HEK293 (cell line): ENCODE measurements around the gene CDH3.

ENCODE experiments used
- CTCF ChIA-PET: fragments of 350-600 bp; formaldehyde crosslinking; extraction: SDS; loops from one replicate; lab custom pipeline; 2021; ENCODE audit warnings: antibody characterized with exemption; lab: Yijun Ruan, JAX
- POLR2A ChIA-PET: fragments of 300-600 bp; formaldehyde crosslinking; extraction: SDS; loops from one replicate; lab custom pipeline; 2020; ENCODE audit warnings: antibody characterized with exemption, inconsistent platforms; lab: Yijun Ruan, JAX
- H3K27ac ChIP-seq: fragments of 200-500 bp; sonication (Bioruptor generic); 2 replicates; pipeline ENCODE4 v1.5.1; 2014; ENCODE audit warnings: low read depth, low read length, control low read depth, inconsistent platforms; ENCODE audit errors: extremely low read depth
- H3K36me3 ChIP-seq, 2 experiments: fragments of 200-500 bp in 1 of 2; sonication (Bioruptor generic) in 1 of 2; 1 replicate in 1 of 2; 2 replicates in 1 of 2; pipeline ENCODE4 v1.5.1; 2014 to 2017; ENCODE audit warnings: inconsistent platforms in 2 of 2, low read length in 2 of 2; ENCODE audit not compliant: control insufficient read depth in 2 of 2, insufficient read depth in 1 of 2
- H3K4me1 ChIP-seq: fragments of 200-500 bp; sonication (Bioruptor generic); 2 replicates; pipeline ENCODE4 v1.5.1; 2014; ENCODE audit warnings: mild to moderate bottlenecking, low read length, inconsistent platforms; ENCODE audit not compliant: control insufficient read depth, insufficient read depth
- H3K4me3 ChIP-seq: 2 replicates; pipeline ENCODE4 v1.5.1; 2011; ENCODE audit warnings: low read depth, mild to moderate bottlenecking, control low read depth, low read length, moderate library complexity
- H3K9me3 ChIP-seq: fragments of 200-500 bp; sonication (Bioruptor generic); 2 replicates; pipeline ENCODE4 v1.5.1; 2014; ENCODE audit warnings: low read depth, low read length, inconsistent platforms; ENCODE audit not compliant: control insufficient read depth, insufficient read depth
- SALL2 ChIP-seq: fragments of 450-650 bp; formaldehyde crosslinking; IDR thresholded peaks from 2 replicates; pipeline ENCODE4 v1.5.0; 2017; ENCODE audit warnings: missing biosample characterization, mild to moderate bottlenecking, missing genetic modification characterization, borderline replicate concordance
- TCF7L2 ChIP-seq: IDR thresholded peaks from 2 replicates; pipeline ENCODE4 v1.6.1; 2011; ENCODE audit warnings: low read depth, mild to moderate bottlenecking, inconsistent platforms, low read length, moderate library complexity, borderline replicate concordance
- ZBTB20 ChIP-seq: fragments of 450-650 bp; formaldehyde crosslinking; IDR thresholded peaks from 2 replicates; pipeline ENCODE4 v1.5.1; 2016; ENCODE audit warnings: missing biosample characterization, missing genetic modification characterization
- ZEB2 ChIP-seq: fragments of 450-650 bp; formaldehyde crosslinking; IDR thresholded peaks from 2 replicates; pipeline ENCODE4 v1.5.1; 2016; ENCODE audit warnings: missing biosample characterization, missing genetic modification characterization
- ZFP37 ChIP-seq: fragments of 450-650 bp; formaldehyde crosslinking; IDR thresholded peaks from 2 replicates; pipeline ENCODE4 v1.5.1; 2016; ENCODE audit warnings: missing biosample characterization, missing genetic modification characterization
- ZFP69B ChIP-seq: fragments of 450-650 bp; formaldehyde crosslinking; IDR thresholded peaks from 2 replicates; pipeline ENCODE4 v1.5.1; 2016; ENCODE audit warnings: missing biosample characterization, missing genetic modification characterization
- ZIC2 ChIP-seq: fragments of 450-650 bp; formaldehyde crosslinking; IDR thresholded peaks from 2 replicates; pipeline ENCODE4 v1.5.1; 2016; ENCODE audit warnings: missing biosample characterization, missing genetic modification characterization
- ZNF121 ChIP-seq: fragments of 450-650 bp; formaldehyde crosslinking; IDR thresholded peaks from 2 replicates; pipeline ENCODE4 v1.5.1; 2016; ENCODE audit warnings: missing biosample characterization, missing genetic modification characterization
- ZNF146 ChIP-seq: fragments of 450-650 bp; formaldehyde crosslinking; IDR thresholded peaks from 2 replicates; pipeline ENCODE4 v1.5.1; 2016; ENCODE audit warnings: missing biosample characterization, missing genetic modification characterization
- ZNF202 ChIP-seq: fragments of 450-650 bp; formaldehyde crosslinking; IDR thresholded peaks from 2 replicates; pipeline ENCODE4 v1.5.1; 2016; ENCODE audit warnings: missing biosample characterization, missing genetic modification characterization, borderline replicate concordance
- ZNF26 ChIP-seq: fragments of 450-650 bp; formaldehyde crosslinking; IDR thresholded peaks from 2 replicates; pipeline ENCODE4 v1.5.1; 2016; ENCODE audit warnings: missing biosample characterization, missing genetic modification characterization
- ZNF341 ChIP-seq: fragments of 450-650 bp; formaldehyde crosslinking; IDR thresholded peaks from 2 replicates; pipeline ENCODE4; 2016; ENCODE audit warnings: low read depth, missing biosample characterization, missing genetic modification characterization
- ZNF555 ChIP-seq: fragments of 450-650 bp; formaldehyde crosslinking; conservative IDR thresholded peaks from 2 replicates; pipeline ENCODE4 v1.5.1; 2017; ENCODE audit warnings: missing biosample characterization, mild to moderate bottlenecking, missing genetic modification characterization, inconsistent platforms
- ZNF610 ChIP-seq: fragments of 450-650 bp; formaldehyde crosslinking; IDR thresholded peaks from 2 replicates; pipeline ENCODE4 v1.5.1; 2016; ENCODE audit warnings: missing biosample characterization, missing genetic modification characterization, borderline replicate concordance
- ZNF670 ChIP-seq: fragments of 450-650 bp; formaldehyde crosslinking; IDR thresholded peaks from 2 replicates; pipeline ENCODE4 v1.5.1; 2016; ENCODE audit warnings: missing biosample characterization, missing genetic modification characterization, low read depth
- ZNF830 ChIP-seq: fragments of 450-650 bp; IDR thresholded peaks from 2 replicates; pipeline ENCODE4 v1.5.0; 2018; ENCODE audit warnings: missing biosample characterization, missing genetic modification characterization, low read depth, mild to moderate bottlenecking, moderate library complexity
- ZXDB ChIP-seq: fragments of 450-650 bp; formaldehyde crosslinking; IDR thresholded peaks from 2 replicates; pipeline ENCODE4 v1.5.1; 2016; ENCODE audit warnings: missing biosample characterization, missing genetic modification characterization
- TF ChIP-seq, protein P1 (sequence below): fragments of 450-650 bp; formaldehyde crosslinking; IDR thresholded peaks from 2 replicates; pipeline ENCODE4 v1.5.1; 2017; ENCODE audit warnings: missing biosample characterization, missing genetic modification characterization
- TF ChIP-seq, protein P2 (sequence below): fragments of 450-650 bp; formaldehyde crosslinking; IDR thresholded peaks from 2 replicates; pipeline ENCODE4 v1.5.1; 2017; ENCODE audit warnings: missing biosample characterization, missing genetic modification characterization
- TF ChIP-seq, protein P3 (sequence below): fragments of 450-650 bp; formaldehyde crosslinking; IDR thresholded peaks from 2 replicates; pipeline ENCODE4 v1.5.1; 2016; ENCODE audit warnings: missing biosample characterization, missing genetic modification characterization
- TF ChIP-seq, protein P4 (sequence below): fragments of 450-650 bp; formaldehyde crosslinking; IDR thresholded peaks from 2 replicates; pipeline ENCODE4 v1.5.1; 2016; ENCODE audit warnings: missing biosample characterization, missing genetic modification characterization
- TF ChIP-seq, protein P5 (sequence below): fragments of 450-650 bp; formaldehyde crosslinking; IDR thresholded peaks from 2 replicates; pipeline ENCODE4 v1.5.1; 2017; ENCODE audit warnings: missing biosample characterization, missing genetic modification characterization

CDH3 gene

GRCh38 chr16:68646953-68647659, 2.0 kb downstream of the CDH3 start (continued):
- TF ChIP-seq, protein P1, sequence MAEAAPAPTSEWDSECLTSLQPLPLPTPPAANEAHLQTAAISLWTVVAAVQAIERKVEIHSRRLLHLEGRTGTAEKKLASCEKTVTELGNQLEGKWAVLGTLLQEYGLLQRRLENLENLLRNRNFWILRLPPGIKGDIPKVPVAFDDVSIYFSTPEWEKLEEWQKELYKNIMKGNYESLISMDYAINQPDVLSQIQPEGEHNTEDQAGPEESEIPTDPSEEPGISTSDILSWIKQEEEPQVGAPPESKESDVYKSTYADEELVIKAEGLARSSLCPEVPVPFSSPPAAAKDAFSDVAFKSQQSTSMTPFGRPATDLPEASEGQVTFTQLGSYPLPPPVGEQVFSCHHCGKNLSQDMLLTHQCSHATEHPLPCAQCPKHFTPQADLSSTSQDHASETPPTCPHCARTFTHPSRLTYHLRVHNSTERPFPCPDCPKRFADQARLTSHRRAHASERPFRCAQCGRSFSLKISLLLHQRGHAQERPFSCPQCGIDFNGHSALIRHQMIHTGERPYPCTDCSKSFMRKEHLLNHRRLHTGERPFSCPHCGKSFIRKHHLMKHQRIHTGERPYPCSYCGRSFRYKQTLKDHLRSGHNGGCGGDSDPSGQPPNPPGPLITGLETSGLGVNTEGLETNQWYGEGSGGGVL: 0 out of 2 replicates have a peak, but pooled peaks have one; percentile 8
- TF ChIP-seq ZFP37 (tag by site-specific recombination) (no peak), ZFP69B (tag by site-specific recombination) (no peak), ZNF830 (no peak), ZBTB20 (tag by site-specific recombination) (0 out of 2 replicates have a peak, but pooled peaks have one; percentile 8), ZNF121 (tag by site-specific recombination) (no peak), ZXDB (tag by site-specific recombination) (peak; percentile 37; the same call in 1 of the 2 replicates)
- TF ChIP-seq, protein P2, sequence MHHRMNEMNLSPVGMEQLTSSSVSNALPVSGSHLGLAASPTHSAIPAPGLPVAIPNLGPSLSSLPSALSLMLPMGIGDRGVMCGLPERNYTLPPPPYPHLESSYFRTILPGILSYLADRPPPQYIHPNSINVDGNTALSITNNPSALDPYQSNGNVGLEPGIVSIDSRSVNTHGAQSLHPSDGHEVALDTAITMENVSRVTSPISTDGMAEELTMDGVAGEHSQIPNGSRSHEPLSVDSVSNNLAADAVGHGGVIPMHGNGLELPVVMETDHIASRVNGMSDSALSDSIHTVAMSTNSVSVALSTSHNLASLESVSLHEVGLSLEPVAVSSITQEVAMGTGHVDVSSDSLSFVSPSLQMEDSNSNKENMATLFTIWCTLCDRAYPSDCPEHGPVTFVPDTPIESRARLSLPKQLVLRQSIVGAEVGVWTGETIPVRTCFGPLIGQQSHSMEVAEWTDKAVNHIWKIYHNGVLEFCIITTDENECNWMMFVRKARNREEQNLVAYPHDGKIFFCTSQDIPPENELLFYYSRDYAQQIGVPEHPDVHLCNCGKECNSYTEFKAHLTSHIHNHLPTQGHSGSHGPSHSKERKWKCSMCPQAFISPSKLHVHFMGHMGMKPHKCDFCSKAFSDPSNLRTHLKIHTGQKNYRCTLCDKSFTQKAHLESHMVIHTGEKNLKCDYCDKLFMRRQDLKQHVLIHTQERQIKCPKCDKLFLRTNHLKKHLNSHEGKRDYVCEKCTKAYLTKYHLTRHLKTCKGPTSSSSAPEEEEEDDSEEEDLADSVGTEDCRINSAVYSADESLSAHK (tag by site-specific recombination): peak; percentile 33; the same call in 1 of the 2 replicates

DNA sequence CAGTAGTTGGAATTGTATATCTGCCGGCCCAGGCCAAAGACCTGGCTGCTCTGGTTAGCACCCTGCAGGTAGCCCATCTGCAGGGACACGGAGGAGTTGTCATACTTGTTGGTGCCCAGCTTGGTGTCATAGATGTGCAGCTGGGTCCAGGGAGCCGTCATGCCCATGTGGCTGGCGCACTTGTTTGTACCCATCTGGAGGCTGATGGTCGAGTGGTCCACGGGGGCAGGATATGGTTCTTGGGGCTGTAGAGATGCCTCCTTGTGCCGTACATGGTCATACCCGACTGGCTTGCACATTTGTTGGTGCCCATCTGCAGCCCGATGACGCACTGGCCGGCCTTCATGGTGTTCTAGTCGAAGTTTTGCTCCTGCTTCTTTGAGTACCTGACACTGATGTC, 6.0 kb downstream of the CDH3 start:
- no peak overlapping the region for H3K4me3 ChIP-seq
- H3K4me1 ChIP-seq: no peaks in the 10 kb centered on the region
- TF ChIP-seq ZNF610 (no peak), ZNF202 (tag by site-specific recombination) (no peak), SALL2 (no peak), ZNF146 (tag by site-specific recombination) (no peak), ZNF555 (tag by site-specific recombination) (no peak), ZNF670 (no peak), ZNF341 (tag by site-specific recombination) (no peak), TCF7L2 (no peak), ZEB2 (tag by site-specific recombination) (no peak), ZIC2 (no peak), ZNF26 (tag by site-specific recombination) (no peak)
- TF ChIP-seq, protein P3, sequence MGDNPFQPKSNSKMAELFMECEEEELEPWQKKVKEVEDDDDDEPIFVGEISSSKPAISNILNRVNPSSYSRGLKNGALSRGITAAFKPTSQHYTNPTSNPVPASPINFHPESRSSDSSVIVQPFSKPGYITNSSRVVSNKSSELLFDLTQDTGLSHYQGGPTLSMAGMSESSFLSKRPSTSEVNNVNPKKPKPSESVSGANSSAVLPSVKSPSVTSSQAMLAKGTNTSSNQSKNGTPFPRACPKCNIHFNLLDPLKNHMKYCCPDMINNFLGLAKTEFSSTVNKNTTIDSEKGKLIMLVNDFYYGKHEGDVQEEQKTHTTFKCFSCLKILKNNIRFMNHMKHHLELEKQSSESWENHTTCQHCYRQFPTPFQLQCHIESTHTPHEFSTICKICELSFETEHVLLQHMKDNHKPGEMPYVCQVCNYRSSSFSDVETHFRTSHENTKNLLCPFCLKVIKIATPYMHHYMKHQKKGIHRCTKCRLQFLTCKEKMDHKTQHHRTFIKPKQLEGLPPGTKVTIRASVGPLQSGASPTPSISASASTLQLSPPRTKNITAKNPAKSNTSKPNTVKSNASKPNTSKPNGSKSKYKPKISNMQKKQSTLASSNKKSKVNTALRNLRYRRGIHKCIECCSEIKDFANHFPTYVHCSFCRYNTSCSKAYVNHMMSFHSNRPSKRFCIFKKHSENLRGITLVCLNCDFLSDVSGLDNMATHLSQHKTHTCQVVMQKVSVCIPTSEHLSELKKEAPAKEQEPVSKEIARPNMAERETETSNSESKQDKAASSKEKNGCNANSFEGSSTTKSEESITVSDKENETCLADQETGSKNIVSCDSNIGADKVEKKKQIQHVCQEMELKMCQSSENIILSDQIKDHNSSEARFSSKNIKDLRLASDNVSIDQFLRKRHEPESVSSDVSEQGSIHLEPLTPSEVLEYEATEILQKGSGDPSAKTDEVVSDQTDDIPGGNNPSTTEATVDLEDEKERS (tag by site-specific recombination): no peak
- TF ChIP-seq, protein P4, sequence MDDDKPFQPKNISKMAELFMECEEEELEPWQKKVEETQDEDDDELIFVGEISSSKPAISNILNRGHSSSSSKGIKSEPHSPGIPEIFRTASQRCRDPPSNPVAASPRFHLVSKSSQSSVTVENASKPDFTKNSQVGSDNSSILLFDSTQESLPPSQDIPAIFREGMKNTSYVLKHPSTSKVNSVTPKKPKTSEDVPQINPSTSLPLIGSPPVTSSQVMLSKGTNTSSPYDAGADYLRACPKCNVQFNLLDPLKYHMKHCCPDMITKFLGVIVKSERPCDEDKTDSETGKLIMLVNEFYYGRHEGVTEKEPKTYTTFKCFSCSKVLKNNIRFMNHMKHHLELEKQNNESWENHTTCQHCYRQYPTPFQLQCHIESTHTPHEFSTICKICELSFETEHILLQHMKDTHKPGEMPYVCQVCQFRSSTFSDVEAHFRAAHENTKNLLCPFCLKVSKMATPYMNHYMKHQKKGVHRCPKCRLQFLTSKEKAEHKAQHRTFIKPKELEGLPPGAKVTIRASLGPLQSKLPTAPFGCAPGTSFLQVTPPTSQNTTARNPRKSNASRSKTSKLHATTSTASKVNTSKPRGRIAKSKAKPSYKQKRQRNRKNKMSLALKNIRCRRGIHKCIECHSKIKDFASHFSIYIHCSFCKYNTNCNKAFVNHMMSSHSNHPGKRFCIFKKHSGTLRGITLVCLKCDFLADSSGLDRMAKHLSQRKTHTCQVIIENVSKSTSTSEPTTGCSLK (tag by site-specific recombination): no peak
- TF ChIP-seq, protein P5, sequence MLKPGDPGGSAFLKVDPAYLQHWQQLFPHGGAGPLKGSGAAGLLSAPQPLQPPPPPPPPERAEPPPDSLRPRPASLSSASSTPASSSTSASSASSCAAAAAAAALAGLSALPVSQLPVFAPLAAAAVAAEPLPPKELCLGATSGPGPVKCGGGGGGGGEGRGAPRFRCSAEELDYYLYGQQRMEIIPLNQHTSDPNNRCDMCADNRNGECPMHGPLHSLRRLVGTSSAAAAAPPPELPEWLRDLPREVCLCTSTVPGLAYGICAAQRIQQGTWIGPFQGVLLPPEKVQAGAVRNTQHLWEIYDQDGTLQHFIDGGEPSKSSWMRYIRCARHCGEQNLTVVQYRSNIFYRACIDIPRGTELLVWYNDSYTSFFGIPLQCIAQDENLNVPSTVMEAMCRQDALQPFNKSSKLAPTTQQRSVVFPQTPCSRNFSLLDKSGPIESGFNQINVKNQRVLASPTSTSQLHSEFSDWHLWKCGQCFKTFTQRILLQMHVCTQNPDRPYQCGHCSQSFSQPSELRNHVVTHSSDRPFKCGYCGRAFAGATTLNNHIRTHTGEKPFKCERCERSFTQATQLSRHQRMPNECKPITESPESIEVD (tag by site-specific recombination): no peak
- no peaks in the 10 kb centered on the region for H3K36me3 ChIP-seq
- POLR2A ChIA-PET: no interaction called here
- CTCF ChIA-PET: interaction anchor here (0.6 kb wide), 1 partner anchor 54 kb away, joined by 3 read pairs; no protein-coding TSS in a partner anchor
- no peak overlapping the region for H3K27ac ChIP-seq
- no peaks in the 10 kb centered on the region for H3K9me3 ChIP-seq
